ENCODE data around the gene DDTL.
"Not testable (repeated sequence)": the region's sequence is repeated elsewhere in the genome, so short reads cannot be mapped to it uniquely, and the experiment has no call there.

GRCh38 chr22:23974345-23974744 lies 7.7 kb downstream of the DDTL start, which contains the start of gene DDT:
- TF ChIP-seq CTCF (IDR thresholded peaks at IDR 0.05); POLR2A (IDR thresholded peaks at IDR 0.05); POLR2AphosphoS5 (IDR thresholded peaks at IDR 0.05; ENCODE audit: insufficient read depth in 1 of 2, low read depth in 1 of 2): not testable (repeated sequence)

Measured in vagina (tissue), 2 donors.